Measurements from ENCODE around the gene HOATZ. TPM values are rescaled to one million over a fixed set of nuclear protein-coding genes. Genes with fewer than 3 reads are reported as not detected.

The HOATZ gene
- total RNA-seq, 1 experiment from 2014 or later, result not detected

DNA sequence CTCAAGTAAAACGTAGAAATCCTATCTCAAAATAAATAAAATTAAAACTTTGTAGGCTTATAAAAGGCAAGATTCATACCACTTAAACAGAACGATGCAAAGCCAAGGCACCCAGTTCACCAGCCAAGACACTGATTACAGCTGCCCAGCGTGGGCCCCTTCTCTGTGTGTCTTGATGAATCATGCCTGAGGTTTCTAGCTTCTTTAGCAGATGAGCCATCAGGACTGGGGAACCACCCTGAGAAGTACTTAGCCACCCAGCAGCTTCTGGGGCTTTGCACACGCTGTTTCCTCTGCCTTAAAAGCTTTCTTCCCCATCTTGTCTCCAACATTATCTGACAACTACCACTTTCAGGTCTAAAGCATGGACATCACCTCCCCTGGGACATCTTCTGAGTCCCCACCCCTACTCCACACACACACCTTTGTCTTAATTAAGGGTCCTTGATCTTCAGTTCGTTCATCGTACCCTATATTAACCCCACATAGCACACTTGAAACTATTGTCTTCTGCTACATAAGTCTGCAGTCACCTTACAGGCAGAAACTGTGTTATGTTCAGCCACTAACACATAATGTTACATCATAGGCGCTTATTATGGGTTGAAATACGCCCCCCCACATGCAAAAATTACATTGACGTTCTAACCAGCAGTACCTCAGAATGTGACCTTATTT, 17.2 kb downstream of the HOATZ start:
- Histone ChIP-seq H3K27ac (ENCODE audit: low read length) (peak overlapping the region; percentile 76), H3K9me3 (ENCODE audit: low read length) (no peaks in the 10 kb centered on the region), H2AFZ (ENCODE audit: low read length) (peak overlapping the region; percentile 43; the same call in 1 of the 2 replicates), H3K4me2 (ENCODE audit: low read length) (peak overlapping the region; percentile 61), H3K36me3 (ENCODE audit: low read depth, low read length) (no peaks in the 10 kb centered on the region), H3K9me2 (replicated peaks; ENCODE audit: low read length) (no peaks in the 10 kb centered on the region), H3K4me3 (ENCODE audit: low read length) (0 out of 2 replicates have a peak overlapping the region, but pooled peaks have one; percentile 10), H3F3A (ENCODE audit: low read length, unreplicated experiment) (peaks cover 10% of the 10 kb centered on the region), H3K4me1 (ENCODE audit: insufficient read depth, low read length) (peaks cover 61% of the 10 kb centered on the region), H3K9ac (ENCODE audit: low read length) (no peak overlapping the region; the same call in none of the 2 replicates), H3K79me2 (ENCODE audit: low read length) (no peaks in the 10 kb centered on the region), H3K27me3 (ENCODE audit: low read length) (no peaks in the 10 kb centered on the region), H4K20me1 (ENCODE audit: low read length) (no peaks in the 10 kb centered on the region)
- intact Hi-C loops (cut with micrococcal nuclease), result loop anchor here (1.0 to 10.0 kb wide), 3 partner anchors 22 to 327 kb away; no protein-coding TSS in a partner anchor
- ATAC-seq, result peak; percentile 93
- BruUV-seq (replicated peaks), result no TSS peak
- DNase-seq, result peak; percentile 95
- TF ChIP-seq, protein P1, sequence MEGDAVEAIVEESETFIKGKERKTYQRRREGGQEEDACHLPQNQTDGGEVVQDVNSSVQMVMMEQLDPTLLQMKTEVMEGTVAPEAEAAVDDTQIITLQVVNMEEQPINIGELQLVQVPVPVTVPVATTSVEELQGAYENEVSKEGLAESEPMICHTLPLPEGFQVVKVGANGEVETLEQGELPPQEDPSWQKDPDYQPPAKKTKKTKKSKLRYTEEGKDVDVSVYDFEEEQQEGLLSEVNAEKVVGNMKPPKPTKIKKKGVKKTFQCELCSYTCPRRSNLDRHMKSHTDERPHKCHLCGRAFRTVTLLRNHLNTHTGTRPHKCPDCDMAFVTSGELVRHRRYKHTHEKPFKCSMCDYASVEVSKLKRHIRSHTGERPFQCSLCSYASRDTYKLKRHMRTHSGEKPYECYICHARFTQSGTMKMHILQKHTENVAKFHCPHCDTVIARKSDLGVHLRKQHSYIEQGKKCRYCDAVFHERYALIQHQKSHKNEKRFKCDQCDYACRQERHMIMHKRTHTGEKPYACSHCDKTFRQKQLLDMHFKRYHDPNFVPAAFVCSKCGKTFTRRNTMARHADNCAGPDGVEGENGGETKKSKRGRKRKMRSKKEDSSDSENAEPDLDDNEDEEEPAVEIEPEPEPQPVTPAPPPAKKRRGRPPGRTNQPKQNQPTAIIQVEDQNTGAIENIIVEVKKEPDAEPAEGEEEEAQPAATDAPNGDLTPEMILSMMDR (conservative IDR thresholded peaks at IDR 0.05; ENCODE audit: low read depth, low read length), result no peak
- TF ChIP-seq EZH2 (IDR thresholded peaks at IDR 0.05; ENCODE audit: low read length, unreplicated experiment) (no peak), EZH2phosphoT487 (IDR thresholded peaks at IDR 0.05; ENCODE audit: borderline replicate concordance, low read length) (no peak)
- POLR2A ChIA-PET (ENCODE audit: unreplicated experiment), result interaction anchor here (0.5 to 0.8 kb wide), 3 partner anchors 23 to 314 kb away, joined by 3 to 4 read pairs (median 3); no protein-coding TSS in a partner anchor
- CTCF ChIA-PET, result interaction anchor here (0.6 to 1.1 kb wide), 5 partner anchors 26 to 749 kb away, joined by 3 to 10 read pairs (median 5); no protein-coding TSS in a partner anchor

DNA sequence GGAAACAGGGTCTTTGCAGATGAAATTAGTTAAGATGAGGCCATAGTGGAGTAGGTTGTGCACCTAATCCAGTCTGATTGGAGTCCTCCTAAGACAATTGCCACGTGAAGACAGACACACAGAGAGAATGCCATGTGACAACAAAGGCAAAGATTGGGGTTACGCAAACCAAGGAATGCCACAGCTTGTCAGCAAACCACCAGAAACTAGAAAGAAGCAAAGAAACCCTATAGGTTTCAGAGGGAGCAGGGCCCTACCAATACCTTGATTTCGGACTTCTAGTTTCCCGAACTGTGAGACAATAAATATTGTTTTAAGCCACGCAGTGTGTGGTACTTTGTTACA, 17.8 kb downstream of the HOATZ start:
- H3K9ac ChIP-seq (ENCODE audit: low read length), result no peak overlapping the region
- POLR2A ChIA-PET (ENCODE audit: unreplicated experiment), result no interaction called here

More for the DNA sequence above, 17.8 kb downstream of the HOATZ start:
- no peaks in the 10 kb centered on the region for H3K9me3 ChIP-seq (ENCODE audit: low read length)
- DNase-seq, result no peak
- H3K79me2 ChIP-seq (ENCODE audit: low read length), result no peaks in the 10 kb centered on the region
- no peak overlapping the region for H3K4me3 ChIP-seq (ENCODE audit: low read length)
- H3K27ac ChIP-seq (ENCODE audit: low read length), result peak overlapping the region; percentile 76
- CTCF ChIA-PET, result interaction anchor here (1.0 to 1.1 kb wide), 2 partner anchors 25 to 77 kb away, joined by 4 to 8 read pairs; no protein-coding TSS in a partner anchor
- no TSS peak for BruUV-seq (replicated peaks)
- H3K4me1 ChIP-seq (ENCODE audit: insufficient read depth, low read length), result peaks cover 56% of the 10 kb centered on the region
- no peak for TF ChIP-seq EZH2 (IDR thresholded peaks at IDR 0.05; ENCODE audit: low read length, unreplicated experiment)
- TF ChIP-seq, protein P1 (conservative IDR thresholded peaks at IDR 0.05; ENCODE audit: low read depth, low read length), result no peak
- no peak for TF ChIP-seq EZH2phosphoT487 (IDR thresholded peaks at IDR 0.05; ENCODE audit: borderline replicate concordance, low read length)
- intact Hi-C loops (cut with micrococcal nuclease), result loop anchor here (10.0 kb wide), 1 partner anchor 328 kb away; no protein-coding TSS in a partner anchor
- ATAC-seq, result no peak
- H3F3A ChIP-seq (ENCODE audit: low read length, unreplicated experiment), result peaks cover 10% of the 10 kb centered on the region
- H3K36me3 ChIP-seq (ENCODE audit: low read depth, low read length), result no peaks in the 10 kb centered on the region
- H3K9me2 ChIP-seq (replicated peaks; ENCODE audit: low read length), result no peaks in the 10 kb centered on the region
- no peak overlapping the region for H2AFZ ChIP-seq (ENCODE audit: low read length)
- H3K4me2 ChIP-seq (ENCODE audit: low read length), result peak overlapping the region; percentile 51; the same call in 1 of the 2 replicates
- H3K27me3 ChIP-seq (ENCODE audit: low read length), result no peaks in the 10 kb centered on the region
- no peaks in the 10 kb centered on the region for H4K20me1 ChIP-seq (ENCODE audit: low read length)

All from PC-3 (cell line).